PC-3 (cell line): Measurements from ENCODE around the gene AGPAT4. TPM values are rescaled to one million over a fixed set of nuclear protein-coding genes. Genes with fewer than 3 reads are reported as not detected.
"Not testable (repeated sequence)": the region's sequence is repeated elsewhere in the genome, so short reads cannot be mapped to it uniquely, and the experiment has no call there.

ENCODE experiments used
- ATAC-seq: fragments of 200-7000 bp; cut with Tn5 transposase; 2 replicates; pipeline ENCODE4 v1.9.1; 2020; ENCODE audit warnings: mild to moderate bottlenecking, moderate library complexity
- BruUV-seq: library from RNA; stranded (reverse); fragments of 400-500 nt; replicated peaks from 2 replicates; lab custom pipeline; 2021; lab: Mats Ljungman, UMichigan
- CTCF ChIA-PET: fragments of 300-600 bp; sonication (Branson Sonifier 250); formaldehyde crosslinking; loops from one replicate; lab custom pipeline; 2022; ENCODE audit warnings: antibody characterized with exemption; lab: Charles Lee
- POLR2A ChIA-PET: fragments of 300-600 bp; sonication (Branson Sonifier 250); formaldehyde crosslinking; loops from one replicate; lab custom pipeline; 2022; ENCODE audit warnings: antibody characterized with exemption; ENCODE audit not compliant: unreplicated experiment; lab: Charles Lee
- DNase-seq: peaks from one replicate; pipeline ENCODE4 v3.0.0-alpha.2; 2015
- H2AFZ ChIP-seq: fragments of 300-600 bp; sonication (generic); 2 replicates; pipeline ENCODE4 v1.6.0; 2016; ENCODE audit warnings: antibody characterized with exemption, low read length
- H3F3A ChIP-seq: fragments of 300-600 bp; sonication (generic); one replicate; pipeline ENCODE4 v1.6.0; 2017; ENCODE audit warnings: antibody characterized with exemption, low read length, control low read depth, mild to moderate bottlenecking; ENCODE audit not compliant: unreplicated experiment
- H3K27ac ChIP-seq: fragments of 300-600 bp; sonication (generic); 2 replicates; pipeline ENCODE4 v1.5.1; 2016; ENCODE audit warnings: mild to moderate bottlenecking, low read length
- H3K27me3 ChIP-seq: fragments of 300-600 bp; sonication (generic); 2 replicates; pipeline ENCODE4 v1.6.1; 2016; ENCODE audit warnings: low read length, mixed read lengths
- H3K36me3 ChIP-seq: fragments of 300-600 bp; sonication (generic); 2 replicates; pipeline ENCODE4 v1.6.1; 2016; ENCODE audit warnings: low read depth, mixed run types, low read length, mixed read lengths
- H3K4me1 ChIP-seq: fragments of 300-600 bp; sonication (generic); 2 replicates; pipeline ENCODE4 v1.5.1; 2016; ENCODE audit warnings: low read length; ENCODE audit not compliant: insufficient read depth
- H3K4me2 ChIP-seq: fragments of 300-600 bp; sonication (generic); 2 replicates; pipeline ENCODE4 v1.6.0; 2016; ENCODE audit warnings: low read length
- H3K4me3 ChIP-seq: fragments of 300-600 bp; sonication (generic); 2 replicates; pipeline ENCODE4 v1.5.1; 2016; ENCODE audit warnings: mild to moderate bottlenecking, low read length, mixed read lengths
- H3K79me2 ChIP-seq: fragments of 300-600 bp; sonication (generic); 2 replicates; pipeline ENCODE4 v1.6.1; 2017; ENCODE audit warnings: low read length, mixed read lengths
- H3K9ac ChIP-seq: fragments of 300-600 bp; sonication (generic); 2 replicates; pipeline ENCODE4 v1.6.0; 2016; ENCODE audit warnings: mild to moderate bottlenecking, low read length
- H3K9me2 ChIP-seq: fragments of 300-600 bp; sonication (generic); replicated peaks from 2 replicates; pipeline ENCODE4 v1.6.1; 2016; ENCODE audit warnings: mixed run types, low read length, mixed read lengths
- H3K9me3 ChIP-seq: fragments of 300-600 bp; sonication (generic); 2 replicates; pipeline ENCODE4 v1.6.1; 2016; ENCODE audit warnings: low read length, mixed read lengths
- H4K20me1 ChIP-seq: fragments of 300-600 bp; sonication (generic); 2 replicates; pipeline ENCODE4 v1.6.1; 2016; ENCODE audit warnings: low read length, mixed read lengths
- EZH2 ChIP-seq: fragments of 300-600 bp; sonication (generic); IDR thresholded peaks from one replicate; pipeline ENCODE4 v1.6.1; 2017; ENCODE audit warnings: antibody characterized with exemption, mild to moderate bottlenecking, low read length; ENCODE audit not compliant: unreplicated experiment
- EZH2phosphoT487 ChIP-seq: fragments of 300-600 bp; sonication (generic); IDR thresholded peaks from 2 replicates; pipeline ENCODE4 v1.6.1; 2018; ENCODE audit warnings: mild to moderate bottlenecking, antibody characterized with exemption, low read length, borderline replicate concordance
- intact Hi-C: fragments of 100-400 bp; cut with micrococcal nuclease; formaldehyde crosslinking; loops from 2 replicates; pipeline ENCODE4 v1.9.0; 2023
- total RNA-seq: library from RNA; depleted of rRNA; stranded (reverse); fragments of >200 nt; gene quantifications from 2 replicates; pipeline ENCODE4 v1.2.3, GENCODE V29; 2014
- TF ChIP-seq, protein P1 (sequence below): fragments of 300-600 bp; sonication (generic); conservative IDR thresholded peaks from 2 replicates; pipeline ENCODE4 v1.5.1; 2017; ENCODE audit warnings: antibody characterized with exemption, low read depth, mild to moderate bottlenecking, low read length

The AGPAT4 gene
- total RNA-seq, 1 experiment from 2014 or later = 3.8 TPM

- no TSS peak for BruUV-seq
Observed at GRCh38 chr6:161313940-161314509, 40.2 kb upstream of the AGPAT4 start.

DNA sequence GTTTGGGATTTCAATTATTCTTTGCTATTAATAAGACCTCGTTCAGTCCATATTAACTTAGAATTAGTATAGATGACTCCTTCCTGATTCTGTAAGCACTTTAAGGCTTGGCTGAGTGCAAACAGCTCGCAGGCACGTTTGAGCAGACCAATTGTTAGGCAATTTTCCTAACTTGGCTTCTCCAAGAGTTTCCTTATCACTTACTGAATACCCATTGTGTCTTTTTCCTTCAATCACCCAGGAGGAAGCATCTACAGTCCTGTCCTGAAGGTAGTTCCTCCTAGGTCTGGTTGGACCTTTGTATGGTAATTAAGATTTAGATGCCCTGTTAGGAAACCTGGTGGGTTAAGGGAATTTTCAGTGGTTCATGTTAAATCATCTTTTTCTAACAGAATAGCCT is 39.6 kb upstream of the AGPAT4 start:
- H3K79me2 ChIP-seq, CTCF ChIA-PET, intact Hi-C loops, H3F3A ChIP-seq, H3K9ac ChIP-seq, H3K9me2 ChIP-seq, H3K36me3 ChIP-seq, H4K20me1 ChIP-seq, H3K4me2 ChIP-seq, H2AFZ ChIP-seq, H3K4me3 ChIP-seq, DNase-seq, BruUV-seq, H3K4me1 ChIP-seq, H3K27ac ChIP-seq, H3K9me3 ChIP-seq, POLR2A ChIA-PET, H3K27me3 ChIP-seq, ATAC-seq: not testable (repeated sequence)

More at GRCh38 chr6:161313940-161314509, 40.2 kb upstream of the AGPAT4 start:
- Histone ChIP-seq H3K79me2 (no peaks in the 10 kb centered on the region), H3K27ac (no peak overlapping the region), H3K4me1 (no peaks in the 10 kb centered on the region), H3K27me3 (no peaks in the 10 kb centered on the region), H3K9me3 (no peaks in the 10 kb centered on the region), H2AFZ (no peak overlapping the region), H3K9ac (no peak overlapping the region), H4K20me1 (no peaks in the 10 kb centered on the region), H3K4me2 (no peak overlapping the region), H3K9me2 (no peaks in the 10 kb centered on the region), H3F3A (no peaks in the 10 kb centered on the region), H3K36me3 (no peaks in the 10 kb centered on the region), H3K4me3 (no peak overlapping the region)
- DNase-seq (no peak), ATAC-seq (no peak)
- ChIA-PET CTCF (no interaction called here), POLR2A (no interaction called here)
- TF ChIP-seq EZH2phosphoT487 = no peak
- TF ChIP-seq, protein P1, sequence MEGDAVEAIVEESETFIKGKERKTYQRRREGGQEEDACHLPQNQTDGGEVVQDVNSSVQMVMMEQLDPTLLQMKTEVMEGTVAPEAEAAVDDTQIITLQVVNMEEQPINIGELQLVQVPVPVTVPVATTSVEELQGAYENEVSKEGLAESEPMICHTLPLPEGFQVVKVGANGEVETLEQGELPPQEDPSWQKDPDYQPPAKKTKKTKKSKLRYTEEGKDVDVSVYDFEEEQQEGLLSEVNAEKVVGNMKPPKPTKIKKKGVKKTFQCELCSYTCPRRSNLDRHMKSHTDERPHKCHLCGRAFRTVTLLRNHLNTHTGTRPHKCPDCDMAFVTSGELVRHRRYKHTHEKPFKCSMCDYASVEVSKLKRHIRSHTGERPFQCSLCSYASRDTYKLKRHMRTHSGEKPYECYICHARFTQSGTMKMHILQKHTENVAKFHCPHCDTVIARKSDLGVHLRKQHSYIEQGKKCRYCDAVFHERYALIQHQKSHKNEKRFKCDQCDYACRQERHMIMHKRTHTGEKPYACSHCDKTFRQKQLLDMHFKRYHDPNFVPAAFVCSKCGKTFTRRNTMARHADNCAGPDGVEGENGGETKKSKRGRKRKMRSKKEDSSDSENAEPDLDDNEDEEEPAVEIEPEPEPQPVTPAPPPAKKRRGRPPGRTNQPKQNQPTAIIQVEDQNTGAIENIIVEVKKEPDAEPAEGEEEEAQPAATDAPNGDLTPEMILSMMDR = no peak
- no peak for TF ChIP-seq EZH2
- intact Hi-C loops = no loop called here

DNA sequence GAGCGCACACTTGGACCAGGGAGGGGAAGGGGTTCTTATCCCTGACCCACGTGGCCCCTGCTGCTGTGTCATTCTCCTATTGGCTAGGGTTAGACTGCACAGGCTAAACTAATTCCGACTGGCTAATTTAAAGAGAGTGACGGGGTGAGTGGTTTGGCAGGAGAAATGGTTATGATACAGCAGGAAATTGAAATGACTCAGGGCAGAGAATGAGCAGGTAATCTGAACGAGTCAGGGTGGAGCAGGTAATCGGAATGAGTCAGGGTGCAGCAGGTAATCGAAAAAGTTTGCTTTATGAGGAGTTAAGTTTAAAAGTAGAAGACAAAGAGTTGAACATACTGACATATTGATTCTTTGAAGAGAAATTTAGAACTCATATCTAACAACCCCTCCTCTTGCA is 35.9 kb upstream of the AGPAT4 start:
- H3K9me3 ChIP-seq, CTCF ChIA-PET, H3K4me3 ChIP-seq, H3K27me3 ChIP-seq, H3K36me3 ChIP-seq, ATAC-seq, H4K20me1 ChIP-seq, H2AFZ ChIP-seq, intact Hi-C loops, POLR2A ChIA-PET, H3F3A ChIP-seq, H3K4me1 ChIP-seq, H3K27ac ChIP-seq, H3K9me2 ChIP-seq, BruUV-seq, H3K4me2 ChIP-seq, H3K9ac ChIP-seq, H3K79me2 ChIP-seq: not testable (repeated sequence)
- DNase-seq = peak; percentile 30

DNA sequence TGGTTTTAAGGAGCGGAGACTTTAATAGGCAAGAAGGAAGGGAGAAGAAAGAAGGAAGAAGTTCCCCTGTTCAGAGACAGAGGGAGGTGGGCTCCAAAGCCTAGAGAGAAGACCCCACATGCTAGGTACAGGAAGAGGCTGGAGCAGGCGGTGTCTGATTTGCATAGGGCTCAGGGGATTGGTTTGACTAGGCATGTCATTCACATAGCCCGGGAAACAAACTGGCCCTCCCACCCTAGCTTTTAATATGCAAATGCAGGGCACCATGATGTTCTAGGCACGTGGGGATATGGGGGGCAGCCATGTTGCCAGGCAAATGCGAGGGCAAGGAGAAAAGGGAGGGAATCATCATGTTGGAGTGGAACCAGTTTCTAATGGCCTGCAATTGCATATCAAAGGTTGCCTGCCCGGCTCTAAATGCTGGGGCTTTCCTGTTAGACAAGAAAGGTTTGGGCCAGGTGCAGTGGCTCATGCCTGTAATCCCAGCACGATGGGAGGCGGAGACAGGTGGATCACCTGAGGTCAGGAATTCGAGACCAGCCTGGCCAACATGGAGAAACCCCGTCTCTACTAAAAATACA is 34.3 kb upstream of the AGPAT4 start:
- Histone ChIP-seq H3K36me3 (no peaks in the 10 kb centered on the region), H3K4me2 (no peak overlapping the region), H3F3A (no peaks in the 10 kb centered on the region), H2AFZ (no peak overlapping the region), H3K27me3 (no peaks in the 10 kb centered on the region), H3K9ac (no peak overlapping the region), H3K4me1 (peaks cover 7% of the 10 kb centered on the region; the same call in 1 of the 2 replicates), H3K4me3 (no peak overlapping the region), H3K9me2 (no peaks in the 10 kb centered on the region), H3K27ac (no peak overlapping the region), H3K79me2 (no peaks in the 10 kb centered on the region), H3K9me3 (no peaks in the 10 kb centered on the region), H4K20me1 (no peaks in the 10 kb centered on the region)
- no TSS peak for BruUV-seq
- CTCF ChIA-PET = no interaction called here
- POLR2A ChIA-PET = no interaction called here
- no peak for ATAC-seq
- DNase-seq = no peak
- intact Hi-C loops = no loop called here
- TF ChIP-seq EZH2 = no peak
- TF ChIP-seq, protein P1 = no peak
- TF ChIP-seq EZH2phosphoT487 = no peak
